K562 (cell line): ENCODE data around the gene ARHGAP15. TPM values are rescaled to one million over a fixed set of nuclear protein-coding genes. Genes with fewer than 3 reads are reported as not detected.
A peak's percentile ranks its signal among the peaks of the same experiment; 100 is the strongest.

Source experiments
- ATAC-seq: fragments of 200-7000 bp; cut with Tn5 transposase; 3 replicates; pipeline ENCODE4 v1.9.1; 2020; ENCODE audit warnings: moderate library complexity
- BruUV-seq: library from RNA; stranded (reverse); fragments of 400-500 nt; replicated peaks from 2 replicates; lab custom pipeline; 2021; lab: Mats Ljungman, UMichigan
- CTCF ChIA-PET: fragments of 300-600 bp; formaldehyde crosslinking; extraction: SDS; loops from one replicate; lab custom pipeline; 2021; ENCODE audit warnings: low intra/inter-chr PET ratio; lab: Yijun Ruan, JAX
- POLR2A ChIA-PET: fragments of 300-600, 350-650 bp; sonication (Branson Sonifier 250); formaldehyde crosslinking; extraction: SDS; loops from one replicate; lab custom pipeline; 2021; ENCODE audit warnings: antibody characterized with exemption, inconsistent platforms; lab: Yijun Ruan, JAX
- DNase-seq, 4 experiments: peaks; one replicate each; pipeline versions ENCODE4 v3.0.0 to v3.0.0-alpha.2; 2011 to 2018; ENCODE audit warnings: low spot score in 3 of 4, mixed read lengths in 3 of 4; ENCODE audit errors: extremely low read depth in 1 of 4
- FAIRE-seq: peaks from 2 replicates; lab custom pipeline; 2011; peaks lifted over from hg19 to GRCh38; lab: Jason Lieb, UNC
- H2AFZ ChIP-seq: 2 replicates; pipeline ENCODE4 v1.6.0; 2011; ENCODE audit warnings: low read depth, low read length, control low read depth, inconsistent platforms
- H3K27ac ChIP-seq: fragments of 200-600 bp; 3 replicates; pipeline ENCODE4 v1.8.0; 2011; ENCODE audit warnings: low read depth, mild to moderate bottlenecking, control low read depth, inconsistent platforms, low read length, moderate library complexity, mixed read lengths; ENCODE audit errors: extremely low read depth
- H3K27me3 ChIP-seq, 2 experiments: fragments of 300-600 bp in 1 of 2; 2 replicates in 1 of 2; 3 replicates in 1 of 2; pipeline versions ENCODE4 v1.6.0 to v1.8.0; 2011; ENCODE audit warnings: inconsistent platforms in 2 of 2, low read length in 2 of 2, mild to moderate bottlenecking in 1 of 2, mixed read lengths in 1 of 2, moderate library complexity in 1 of 2; ENCODE audit not compliant: control insufficient read depth in 2 of 2, insufficient read depth in 2 of 2
- H3K36me3 ChIP-seq: fragments of 300-600 bp; 3 replicates; pipeline ENCODE4 v1.8.0; 2011; ENCODE audit warnings: mild to moderate bottlenecking, low read length, inconsistent platforms; ENCODE audit not compliant: control insufficient read depth, insufficient read depth
- H3K4me1 ChIP-seq, 2 experiments: fragments of 200-600 bp in 1 of 2; replicated peaks in 1 of 2; 2 replicates in 1 of 2; 3 replicates in 1 of 2; pipeline versions ENCODE4 v1.5.1 to v1.8.0; 2011; ENCODE audit warnings: inconsistent platforms in 2 of 2, low read length in 2 of 2, mild to moderate bottlenecking in 1 of 2, mixed read lengths in 1 of 2, moderate library complexity in 1 of 2; ENCODE audit not compliant: control insufficient read depth in 2 of 2, insufficient read depth in 2 of 2
- H3K4me2 ChIP-seq: 2 replicates; pipeline ENCODE4 v1.6.1; 2011; ENCODE audit warnings: low read length, control low read depth, inconsistent platforms, mixed read lengths; ENCODE audit not compliant: insufficient read depth
- H3K4me3 ChIP-seq: fragments of 200-600 bp; sonication (generic), shearing (Covaris generic); 2 replicates; pipeline ENCODE4 v1.5.1; 2016; ENCODE audit warnings: control low read depth, inconsistent platforms
- H3K79me2 ChIP-seq: fragments of 200-600 bp; 3 replicates; pipeline ENCODE4 v1.8.0; 2011; ENCODE audit warnings: low read length, inconsistent platforms; ENCODE audit not compliant: control insufficient read depth, insufficient read depth
- H3K9ac ChIP-seq, 2 experiments: 2 replicates each; pipeline versions ENCODE4 v1.6.0 to v1.6.1; 2011; ENCODE audit warnings: low read depth in 2 of 2, low read length in 2 of 2, control low read depth in 1 of 2, inconsistent platforms in 1 of 2, mild to moderate bottlenecking in 1 of 2, mixed read lengths in 1 of 2; ENCODE audit not compliant: insufficient read depth in 1 of 2
- H3K9me1 ChIP-seq: one replicate; pipeline ENCODE4 v1.6.0; 2011; ENCODE audit warnings: inconsistent platforms, mild to moderate bottlenecking, low read length, moderate library complexity; ENCODE audit not compliant: control insufficient read depth, insufficient read depth
- H3K9me3 ChIP-seq: replicated peaks from 2 replicates; pipeline ENCODE4 v1.5.1; 2011; ENCODE audit warnings: low read depth, low read length, inconsistent platforms; ENCODE audit not compliant: control insufficient read depth, insufficient read depth
- H4K20me1 ChIP-seq: replicated peaks from 2 replicates; pipeline ENCODE4 v1.6.1; 2011; ENCODE audit warnings: low read length, inconsistent platforms, mixed read lengths; ENCODE audit not compliant: control insufficient read depth, insufficient read depth
- CBFA2T2 ChIP-seq: fragments of 450-650 bp; conservative IDR thresholded peaks from 2 replicates; pipeline ENCODE4 v1.6.1; 2017; ENCODE audit warnings: mild to moderate bottlenecking
- FOXP1 ChIP-seq: sonication (generic); formaldehyde crosslinking; IDR thresholded peaks from 2 replicates; pipeline ENCODE4 v1.8.0; 2022; ENCODE audit warnings: mild to moderate bottlenecking, missing genetic modification reagents
- GTF2F1 ChIP-seq: IDR thresholded peaks from 2 replicates; pipeline ENCODE4 v1.6.1; 2011; ENCODE audit warnings: low read depth, low read length, improper control_type of control experiment
- KLF10 ChIP-seq: fragments of 250-450 bp; sonication (Bioruptor Pico); IDR thresholded peaks from 2 replicates; pipeline ENCODE4 v1.6.1; 2021; ENCODE audit warnings: matching md5 sums
- KLF6 ChIP-seq: fragments of 250-450 bp; sonication (Bioruptor Pico); IDR thresholded peaks from 2 replicates; pipeline ENCODE4 v1.4.0; 2020; ENCODE audit warnings: mild to moderate bottlenecking, moderate library complexity, borderline replicate concordance
- NCOA4 ChIP-seq: fragments of 450-650 bp; IDR thresholded peaks from 2 replicates; pipeline ENCODE4 v1.6.1; 2018; ENCODE audit warnings: mild to moderate bottlenecking; ENCODE audit not compliant: partially characterized antibody
- NR0B1 ChIP-seq: fragments of 450-650 bp; IDR thresholded peaks from one replicate; pipeline ENCODE4 v1.6.1; 2018; ENCODE audit warnings: mild to moderate bottlenecking, moderate library complexity; ENCODE audit not compliant: partially characterized antibody
- ZNF316 ChIP-seq: fragments of 450-650 bp; IDR thresholded peaks from 2 replicates; pipeline ENCODE4 v1.6.1; 2016
- WGBS: fragments of 100-300 bp; shearing (Covaris generic); methylation state at CpG from one replicate; pipeline ENCODE4 v1.1.6; 2016; ENCODE audit warnings: low coverage, mixed read lengths; ENCODE audit not compliant: insufficient coverage; ENCODE audit errors: missing lambda C conversion rate; 5-methylcytosine and 5-hydroxymethylcytosine counted together
- in situ Hi-C: fragments of 300-500 bp; cut with MboI; formaldehyde crosslinking; loops from 4 replicates; pipeline ENCODE4 v1.15.0; 2018; ENCODE audit warnings: inconsistent platforms, mixed read lengths
- intact Hi-C: fragments of 100-400 bp; cut with micrococcal nuclease; formaldehyde crosslinking; loops from 2 replicates; pipeline ENCODE4 v1.14.2; 2022
- polyA plus RNA-seq, 8 experiments: library from polyadenylated mRNA; depleted of rRNA in 4 of 8; stranded (reverse) in 5 of 8; unstranded in 3 of 8; fragments of >200 nt; fragmentation: Nextera tagmentation in 2 of 8; fragmentation: Illumina TruSeq in 1 of 8; extraction: Ambion mirVana in 2 of 8; extraction: Trizol in 1 of 8; gene quantifications; 2 replicates each; pipeline versions ENCODE4 v1.2.1 to v1.2.3, GENCODE V29; 2011 to 2014; ENCODE audit warnings: inconsistent platforms in 1 of 8, missing spikeins in 1 of 8
- total RNA-seq, 7 experiments: library from RNA; depleted of rRNA in 6 of 7; stranded (reverse); fragments of >200 nt in 6 of 7; fragmentation: Illumina TruSeq in 2 of 7; extraction: Trizol in 2 of 7; gene quantifications; 2 replicates each; pipeline versions ENCODE4 v1.2.1 to v1.2.3, GENCODE V29; 2011 to 2021; ENCODE audit warnings: low replicate concordance in 1 of 7
- TF ChIP-seq, protein P1 (sequence below): sonication (generic); formaldehyde crosslinking; IDR thresholded peaks from 2 replicates; pipeline ENCODE4 v1.8.0; 2022; ENCODE audit warnings: mild to moderate bottlenecking, missing genetic modification reagents
- TF ChIP-seq, protein P2 (sequence below): sonication (generic); formaldehyde crosslinking; IDR thresholded peaks from 2 replicates; pipeline ENCODE4 v1.8.1; 2023; ENCODE audit warnings: mild to moderate bottlenecking, missing genetic modification reagents
- TF ChIP-seq, protein P3 (sequence below): IDR thresholded peaks from 2 replicates; pipeline ENCODE4 v1.6.1; 2014; ENCODE audit warnings: antibody characterized with exemption
- TF ChIP-seq, protein P4 (sequence below): IDR thresholded peaks from 3 replicates; pipeline ENCODE4 v1.6.1; 2011; ENCODE audit warnings: borderline replicate concordance, mild to moderate bottlenecking; ENCODE audit not compliant: insufficient read length, insufficient read depth

Gene ARHGAP15
- total and polyA plus RNA-seq, 9 of the 15 experiments (the other 6 are each of a cell fraction or from before 2014, with no cell fraction given) = 1.5 to 17.9 (median 7.9) TPM

DNA sequence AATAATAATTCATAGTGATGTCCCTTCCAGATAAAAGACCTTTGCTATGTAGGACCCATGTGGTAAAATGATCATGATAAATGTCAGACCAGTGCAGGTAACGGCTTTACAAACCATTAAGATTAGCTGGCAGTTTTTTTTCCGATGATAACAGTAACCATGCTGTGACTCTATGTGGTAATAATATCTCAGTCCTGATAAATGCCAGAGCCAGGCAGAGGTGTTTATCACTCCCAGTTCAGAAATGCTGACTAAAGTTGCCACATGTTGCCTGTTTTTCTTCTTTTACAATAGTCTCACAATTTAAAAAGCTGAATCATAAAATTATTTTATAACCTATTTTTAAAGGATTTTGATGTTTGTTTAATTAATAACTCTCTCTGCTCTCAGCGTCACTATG, 565.1 kb downstream of the ARHGAP15 start:
- FAIRE-seq = no peak
- H3K9ac ChIP-seq = no peak overlapping the region
- H3K9me1 ChIP-seq = no peaks in the 10 kb centered on the region
- WGBS = 6% methylated on average over 3 of the region's 3 CpGs
- no peaks in the 10 kb centered on the region for H4K20me1 ChIP-seq
- H3K36me3 ChIP-seq = no peaks in the 10 kb centered on the region
- intact Hi-C loops = no loop called here
- in situ Hi-C loops = no loop called here
- H3K79me2 ChIP-seq = no peaks in the 10 kb centered on the region
- no peaks in the 10 kb centered on the region for H3K9me3 ChIP-seq
- peak in 2 of 4 experiments; percentile 22 to 40 for DNase-seq
- CTCF ChIA-PET = no interaction called here
- no peak overlapping the region; the same call in 1 of the 2 replicates for H2AFZ ChIP-seq
- H3K4me2 ChIP-seq = no peak overlapping the region
- H3K27me3 ChIP-seq = no peaks in the 10 kb centered on the region
- peaks cover 0 to 4% of the 10 kb centered on the region in 2 experiments; a peak in 2 of 5 replicates for H3K4me1 ChIP-seq
- H3K4me3 ChIP-seq = no peak overlapping the region
- peak; percentile 67 for ATAC-seq
- no TSS peak for BruUV-seq
- POLR2A ChIA-PET = interaction anchor here (0.6 kb wide), 1 partner anchor 40 kb away, joined by 3 read pairs; no protein-coding TSS in a partner anchor
- H3K27ac ChIP-seq = no peak overlapping the region; the same call in 2 of the 3 replicates
- TF ChIP-seq, protein P1, sequence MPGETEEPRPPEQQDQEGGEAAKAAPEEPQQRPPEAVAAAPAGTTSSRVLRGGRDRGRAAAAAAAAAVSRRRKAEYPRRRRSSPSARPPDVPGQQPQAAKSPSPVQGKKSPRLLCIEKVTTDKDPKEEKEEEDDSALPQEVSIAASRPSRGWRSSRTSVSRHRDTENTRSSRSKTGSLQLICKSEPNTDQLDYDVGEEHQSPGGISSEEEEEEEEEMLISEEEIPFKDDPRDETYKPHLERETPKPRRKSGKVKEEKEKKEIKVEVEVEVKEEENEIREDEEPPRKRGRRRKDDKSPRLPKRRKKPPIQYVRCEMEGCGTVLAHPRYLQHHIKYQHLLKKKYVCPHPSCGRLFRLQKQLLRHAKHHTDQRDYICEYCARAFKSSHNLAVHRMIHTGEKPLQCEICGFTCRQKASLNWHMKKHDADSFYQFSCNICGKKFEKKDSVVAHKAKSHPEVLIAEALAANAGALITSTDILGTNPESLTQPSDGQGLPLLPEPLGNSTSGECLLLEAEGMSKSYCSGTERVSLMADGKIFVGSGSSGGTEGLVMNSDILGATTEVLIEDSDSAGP (CRISPR knock-in tag) = no peak
- TF ChIP-seq NCOA4 = no peak
- TF ChIP-seq, protein P2, sequence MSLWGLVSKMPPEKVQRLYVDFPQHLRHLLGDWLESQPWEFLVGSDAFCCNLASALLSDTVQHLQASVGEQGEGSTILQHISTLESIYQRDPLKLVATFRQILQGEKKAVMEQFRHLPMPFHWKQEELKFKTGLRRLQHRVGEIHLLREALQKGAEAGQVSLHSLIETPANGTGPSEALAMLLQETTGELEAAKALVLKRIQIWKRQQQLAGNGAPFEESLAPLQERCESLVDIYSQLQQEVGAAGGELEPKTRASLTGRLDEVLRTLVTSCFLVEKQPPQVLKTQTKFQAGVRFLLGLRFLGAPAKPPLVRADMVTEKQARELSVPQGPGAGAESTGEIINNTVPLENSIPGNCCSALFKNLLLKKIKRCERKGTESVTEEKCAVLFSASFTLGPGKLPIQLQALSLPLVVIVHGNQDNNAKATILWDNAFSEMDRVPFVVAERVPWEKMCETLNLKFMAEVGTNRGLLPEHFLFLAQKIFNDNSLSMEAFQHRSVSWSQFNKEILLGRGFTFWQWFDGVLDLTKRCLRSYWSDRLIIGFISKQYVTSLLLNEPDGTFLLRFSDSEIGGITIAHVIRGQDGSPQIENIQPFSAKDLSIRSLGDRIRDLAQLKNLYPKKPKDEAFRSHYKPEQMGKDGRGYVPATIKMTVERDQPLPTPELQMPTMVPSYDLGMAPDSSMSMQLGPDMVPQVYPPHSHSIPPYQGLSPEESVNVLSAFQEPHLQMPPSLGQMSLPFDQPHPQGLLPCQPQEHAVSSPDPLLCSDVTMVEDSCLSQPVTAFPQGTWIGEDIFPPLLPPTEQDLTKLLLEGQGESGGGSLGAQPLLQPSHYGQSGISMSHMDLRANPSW (CRISPR knock-in tag) = no peak
- TF ChIP-seq NR0B1 = no peak
- TF ChIP-seq, protein P3, sequence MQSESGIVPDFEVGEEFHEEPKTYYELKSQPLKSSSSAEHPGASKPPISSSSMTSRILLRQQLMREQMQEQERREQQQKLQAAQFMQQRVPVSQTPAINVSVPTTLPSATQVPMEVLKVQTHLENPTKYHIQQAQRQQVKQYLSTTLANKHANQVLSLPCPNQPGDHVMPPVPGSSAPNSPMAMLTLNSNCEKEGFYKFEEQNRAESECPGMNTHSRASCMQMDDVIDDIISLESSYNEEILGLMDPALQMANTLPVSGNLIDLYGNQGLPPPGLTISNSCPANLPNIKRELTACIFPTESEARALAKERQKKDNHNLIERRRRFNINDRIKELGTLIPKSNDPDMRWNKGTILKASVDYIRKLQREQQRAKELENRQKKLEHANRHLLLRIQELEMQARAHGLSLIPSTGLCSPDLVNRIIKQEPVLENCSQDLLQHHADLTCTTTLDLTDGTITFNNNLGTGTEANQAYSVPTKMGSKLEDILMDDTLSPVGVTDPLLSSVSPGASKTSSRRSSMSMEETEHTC = no peak
- no peak for TF ChIP-seq FOXP1 (CRISPR knock-in tag)
- no peak for TF ChIP-seq KLF6 (CRISPR knock-in tag)
- TF ChIP-seq ZNF316 = peak; percentile 55
- no peak for TF ChIP-seq GTF2F1
- no peak for TF ChIP-seq KLF10
- peak; percentile 41 for TF ChIP-seq CBFA2T2
- TF ChIP-seq, protein P4, sequence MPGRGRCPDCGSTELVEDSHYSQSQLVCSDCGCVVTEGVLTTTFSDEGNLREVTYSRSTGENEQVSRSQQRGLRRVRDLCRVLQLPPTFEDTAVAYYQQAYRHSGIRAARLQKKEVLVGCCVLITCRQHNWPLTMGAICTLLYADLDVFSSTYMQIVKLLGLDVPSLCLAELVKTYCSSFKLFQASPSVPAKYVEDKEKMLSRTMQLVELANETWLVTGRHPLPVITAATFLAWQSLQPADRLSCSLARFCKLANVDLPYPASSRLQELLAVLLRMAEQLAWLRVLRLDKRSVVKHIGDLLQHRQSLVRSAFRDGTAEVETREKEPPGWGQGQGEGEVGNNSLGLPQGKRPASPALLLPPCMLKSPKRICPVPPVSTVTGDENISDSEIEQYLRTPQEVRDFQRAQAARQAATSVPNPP = no peak
